Gastrocnemius medialis (tissue), 4 donors: ENCODE results near the gene PLSCR4. TPM values are rescaled to one million over a fixed set of nuclear protein-coding genes. Genes with fewer than 3 reads are reported as not detected.

Experiments
- ATAC-seq, 2 donors: fragments of 150-250 bp; one replicate each; pipeline ENCODE4 v1.9.1; 2016
- DNase-seq, 2 donors: peaks; one replicate each; pipeline ENCODE4 v3.0.0-alpha.2; 2019
- H3K27ac ChIP-seq, 4 donors: fragments of 200-600 bp; sonication (generic); 1 replicate in 1 of 4; 2 replicates in 3 of 4; pipeline ENCODE4 v1.5.1; 2016 to 2018; ENCODE audit warnings: mild to moderate bottlenecking in 2 of 4, moderate library complexity in 1 of 4
- H3K27me3 ChIP-seq, 3 donors: fragments of 200-600 bp; sonication (generic) in 2 of 3; 1 replicate in 1 of 3; 2 replicates in 2 of 3; pipeline versions ENCODE4 v1.5.1 to v1.6.0; 2016 to 2019; ENCODE audit warnings: mild to moderate bottlenecking in 1 of 3, moderate library complexity in 1 of 3
- H3K36me3 ChIP-seq, 2 donors: fragments of 200-600 bp; sonication (generic) in 1 of 2; one replicate each; pipeline ENCODE4 v1.5.1; 2017 to 2018
- H3K4me1 ChIP-seq, 2 donors: fragments of 200-600 bp; sonication (generic) in 1 of 2; one replicate each; pipeline ENCODE4 v1.5.1; 2016 to 2017; ENCODE audit warnings: mild to moderate bottlenecking in 2 of 2
- H3K4me3 ChIP-seq, 4 donors: fragments of 200-600 bp; sonication (generic) in 3 of 4; 1 replicate in 1 of 4; 2 replicates in 3 of 4; pipeline ENCODE4 v1.5.1; 2016 to 2019; ENCODE audit warnings: mild to moderate bottlenecking in 2 of 4
- H3K9me3 ChIP-seq, 3 donors: fragments of 200-600 bp; sonication (generic) in 2 of 3; 1 replicate in 1 of 3; 2 replicates in 2 of 3; pipeline ENCODE4 v1.5.1; 2016 to 2019
- CTCF ChIP-seq, 5 experiments: fragments of 450-650 bp in 3 of 5; fragments of 200-600 bp in 2 of 5; sonication (generic) in 2 of 5; IDR thresholded peaks in 4 of 5; conservative IDR thresholded peaks in 1 of 5; 1 replicate in 4 of 5; 2 replicates in 1 of 5; pipeline ENCODE4 v1.5.1; 2016 to 2019; ENCODE audit warnings: antibody characterized with exemption in 5 of 5, mild to moderate bottlenecking in 3 of 5, moderate library complexity in 3 of 5
- POLR2A ChIP-seq, 2 donors: fragments of 450-650 bp; IDR thresholded peaks; one replicate each; pipeline ENCODE4 v1.6.1; 2017; ENCODE audit warnings: antibody characterized with exemption in 2 of 2, mild to moderate bottlenecking in 2 of 2, moderate library complexity in 2 of 2
- in situ Hi-C, 4 donors: fragments of 200-750 bp; cut with MboI; loops; one replicate each; pipeline versions ENCODE4 v1.15.0 to v1.8.0; 2017; ENCODE audit warnings: low sequenced_read_pairs in 4 of 4
- intact Hi-C: fragments of 100-400 bp; cut with DNase I; formaldehyde crosslinking; loops from one replicate; pipeline ENCODE4 v1.15.1; 2023; ENCODE audit warnings: low total_unique reads
- total RNA-seq, 4 donors: library from RNA; depleted of rRNA; stranded (reverse); fragments of >200 nt; gene quantifications; one replicate each; pipeline versions ENCODE4 v1.1.0 to v1.2.3, GENCODE V29; 2016

The PLSCR4 gene
- total RNA-seq, 4 donors from 2014 or later, result 6.3 to 16.8 (median 9.5) TPM

GRCh38 chr3:146156666-146157314, 94.1 kb downstream of the PLSCR4 start:
- H3K27ac ChIP-seq, result peak overlapping the region; percentile 80 to 86 (median 84)

GRCh38 chr3:146156095-146156494, 94.8 kb downstream of the PLSCR4 start:
- peaks cover 13 to 26% of the 10 kb centered on the region in 2 donors for H3K4me1 ChIP-seq
- no peaks in the 10 kb centered on the region for H3K27me3 ChIP-seq
- peak overlapping the region; percentile 80 to 86 (median 84) for H3K27ac ChIP-seq
- ATAC-seq (peak in 1 of 2 donors; percentile 27), DNase-seq (no peak)
- intact Hi-C loops (no loop called here), in situ Hi-C loops (no loop called here)
- H3K36me3 ChIP-seq, result no peaks in the 10 kb centered on the region
- TF ChIP-seq POLR2A (IDR thresholded peaks at IDR 0.05) (no peak), CTCF (IDR thresholded peaks at IDR 0.05 in 4 of 5, conservative IDR thresholded peaks at IDR 0.05 in 1 of 5) (no peak)
- H3K9me3 ChIP-seq, result no peaks in the 10 kb centered on the region
- H3K4me3 ChIP-seq, result peak overlapping the region; percentile 2 to 43 (median 27)

More at GRCh38 chr3:146156666-146157314, 94.1 kb downstream of the PLSCR4 start:
- Histone ChIP-seq H3K36me3 (no peaks in the 10 kb centered on the region), H3K4me3 (peak overlapping the region; percentile 20 to 43 (median 28)), H3K4me1 (peaks cover 13 to 26% of the 10 kb centered on the region in 2 donors), H3K27me3 (no peaks in the 10 kb centered on the region), H3K9me3 (no peaks in the 10 kb centered on the region)
- DNase-seq (no peak), ATAC-seq (no peak)
- TF ChIP-seq CTCF (IDR thresholded peaks at IDR 0.05 in 4 of 5, conservative IDR thresholded peaks at IDR 0.05 in 1 of 5) (no peak), POLR2A (IDR thresholded peaks at IDR 0.05) (no peak)
- in situ Hi-C loops, result no loop called here
- intact Hi-C loops, result no loop called here

- in situ Hi-C loops, result no loop called here
- intact Hi-C loops, result no loop called here
- Histone ChIP-seq H3K4me1 (peaks cover 13 to 26% of the 10 kb centered on the region in 2 donors), H3K27ac (peak overlapping the region in 1 of 4 donors; percentile 84), H3K9me3 (no peaks in the 10 kb centered on the region), H3K27me3 (no peaks in the 10 kb centered on the region), H3K36me3 (no peaks in the 10 kb centered on the region), H3K4me3 (no peak overlapping the region)
- DNase-seq (no peak), ATAC-seq (no peak)
- no peak for TF ChIP-seq CTCF (IDR thresholded peaks at IDR 0.05 in 4 of 5, conservative IDR thresholded peaks at IDR 0.05 in 1 of 5)
- TF ChIP-seq POLR2A (IDR thresholded peaks at IDR 0.05), result no peak
Measured at GRCh38 chr3:146154995-146155394, 95.9 kb downstream of the PLSCR4 start.

DNA sequence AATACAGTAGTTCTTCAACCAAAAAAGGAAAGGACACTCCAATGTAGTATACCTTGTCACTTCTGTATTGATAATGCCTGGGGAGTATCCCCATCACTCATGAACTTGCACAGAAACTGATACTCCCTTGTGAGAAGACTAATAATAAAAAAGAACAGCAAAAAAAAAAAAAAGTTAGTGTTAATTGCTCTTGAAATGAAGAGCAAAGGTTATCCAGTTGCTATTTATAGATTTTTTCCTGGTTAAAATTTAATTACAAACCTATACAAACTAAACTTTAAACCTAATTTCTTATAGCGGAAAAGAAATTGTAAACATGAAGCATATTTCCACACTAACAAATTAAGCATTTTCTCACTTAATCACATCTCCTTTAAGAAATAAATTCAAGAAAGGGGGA, 96.6 kb downstream of the PLSCR4 start:
- Histone ChIP-seq H3K27me3 (no peaks in the 10 kb centered on the region), H3K4me1 (peaks cover 13 to 26% of the 10 kb centered on the region in 2 donors), H3K36me3 (no peaks in the 10 kb centered on the region), H3K9me3 (no peaks in the 10 kb centered on the region), H3K27ac (no peak overlapping the region), H3K4me3 (no peak overlapping the region)
- TF ChIP-seq POLR2A (IDR thresholded peaks at IDR 0.05), result no peak
- TF ChIP-seq CTCF (IDR thresholded peaks at IDR 0.05 in 4 of 5, conservative IDR thresholded peaks at IDR 0.05 in 1 of 5), result no peak
- intact Hi-C loops (no loop called here), in situ Hi-C loops (no loop called here)
- DNase-seq (no peak), ATAC-seq (no peak)
